ENCODE measurements around the gene CHAC1. TPM values are rescaled to one million over a fixed set of nuclear protein-coding genes. Genes with fewer than 3 reads are reported as not detected.

CHAC1 gene
- total RNA-seq, 1 experiment from 2014 or later: 11.6 TPM

GRCh38 chr15:40964006-40964405, 10.7 kb downstream of the CHAC1 start:
- POLR2A ChIA-PET (ENCODE audit: low non-redundant PET): no interaction called here
- BruUV-seq (replicated peaks): no TSS peak
- TF ChIP-seq EZH2 (IDR thresholded peaks at IDR 0.05; ENCODE audit: borderline replicate concordance, low read depth, low read length, poor library complexity, severe bottlenecking): no peak
- TF ChIP-seq, protein P1, sequence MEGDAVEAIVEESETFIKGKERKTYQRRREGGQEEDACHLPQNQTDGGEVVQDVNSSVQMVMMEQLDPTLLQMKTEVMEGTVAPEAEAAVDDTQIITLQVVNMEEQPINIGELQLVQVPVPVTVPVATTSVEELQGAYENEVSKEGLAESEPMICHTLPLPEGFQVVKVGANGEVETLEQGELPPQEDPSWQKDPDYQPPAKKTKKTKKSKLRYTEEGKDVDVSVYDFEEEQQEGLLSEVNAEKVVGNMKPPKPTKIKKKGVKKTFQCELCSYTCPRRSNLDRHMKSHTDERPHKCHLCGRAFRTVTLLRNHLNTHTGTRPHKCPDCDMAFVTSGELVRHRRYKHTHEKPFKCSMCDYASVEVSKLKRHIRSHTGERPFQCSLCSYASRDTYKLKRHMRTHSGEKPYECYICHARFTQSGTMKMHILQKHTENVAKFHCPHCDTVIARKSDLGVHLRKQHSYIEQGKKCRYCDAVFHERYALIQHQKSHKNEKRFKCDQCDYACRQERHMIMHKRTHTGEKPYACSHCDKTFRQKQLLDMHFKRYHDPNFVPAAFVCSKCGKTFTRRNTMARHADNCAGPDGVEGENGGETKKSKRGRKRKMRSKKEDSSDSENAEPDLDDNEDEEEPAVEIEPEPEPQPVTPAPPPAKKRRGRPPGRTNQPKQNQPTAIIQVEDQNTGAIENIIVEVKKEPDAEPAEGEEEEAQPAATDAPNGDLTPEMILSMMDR (conservative IDR thresholded peaks at IDR 0.05; ENCODE audit: low read depth, low read length): no peak
- Histone ChIP-seq H3K4me3 (ENCODE audit: low read depth, low read length, poor library complexity, severe bottlenecking) (no peak overlapping the region), H3K27ac (ENCODE audit: low read depth, low read length, poor library complexity, severe bottlenecking) (no peak overlapping the region), H3K36me3 (ENCODE audit: insufficient read depth, low read length, poor library complexity, severe bottlenecking) (no peaks in the 10 kb centered on the region), H3K9me3 (ENCODE audit: low read depth, low read length, poor library complexity, severe bottlenecking) (no peaks in the 10 kb centered on the region), H3K4me1 (ENCODE audit: insufficient read depth, low read length, poor library complexity, severe bottlenecking) (no peaks in the 10 kb centered on the region), H3K27me3 (replicated peaks; ENCODE audit: insufficient read depth, low read depth, low read length, poor library complexity) (no peaks in the 10 kb centered on the region)
- CTCF ChIA-PET: no interaction called here
- intact Hi-C loops (cut with micrococcal nuclease; ENCODE audit: unreplicated experiment): no loop called here
- no peak for DNase-seq (ENCODE audit: low spot score)

DNA sequence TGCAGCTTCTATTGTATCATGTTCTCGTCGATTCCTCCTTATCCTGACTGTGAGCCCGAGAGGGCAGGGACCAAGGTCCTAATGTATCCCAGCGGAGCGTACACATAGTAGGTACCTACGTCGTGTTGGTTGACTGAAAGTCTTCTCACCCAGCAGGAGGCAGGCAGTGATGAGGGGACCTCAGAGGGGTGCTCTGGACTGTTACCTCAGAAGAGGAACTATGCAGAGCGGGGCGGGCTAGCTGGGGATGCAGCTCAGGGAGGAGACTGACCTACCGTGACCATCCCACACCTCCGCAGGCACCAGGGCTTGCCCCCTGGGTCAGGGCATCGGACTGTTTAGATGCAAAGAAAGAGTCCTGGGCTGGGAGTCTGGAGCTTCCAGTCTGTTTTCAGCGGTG, 11.4 kb downstream of the CHAC1 start:
- no peak for TF ChIP-seq EZH2 (IDR thresholded peaks at IDR 0.05; ENCODE audit: borderline replicate concordance, low read depth, low read length, poor library complexity, severe bottlenecking)
- TF ChIP-seq, protein P1 (conservative IDR thresholded peaks at IDR 0.05; ENCODE audit: low read depth, low read length): no peak
- H3K27ac ChIP-seq (ENCODE audit: low read depth, low read length, poor library complexity, severe bottlenecking): no peak overlapping the region
- no peaks in the 10 kb centered on the region for H3K4me1 ChIP-seq (ENCODE audit: insufficient read depth, low read length, poor library complexity, severe bottlenecking)
- no peaks in the 10 kb centered on the region for H3K27me3 ChIP-seq (replicated peaks; ENCODE audit: insufficient read depth, low read depth, low read length, poor library complexity)
- ChIA-PET CTCF (no interaction called here), POLR2A (ENCODE audit: low non-redundant PET) (no interaction called here)
- H3K4me3 ChIP-seq (ENCODE audit: low read depth, low read length, poor library complexity, severe bottlenecking): no peak overlapping the region
- no TSS peak for BruUV-seq (replicated peaks)
- H3K9me3 ChIP-seq (ENCODE audit: low read depth, low read length, poor library complexity, severe bottlenecking): no peaks in the 10 kb centered on the region
- no peak for DNase-seq (ENCODE audit: low spot score)
- H3K36me3 ChIP-seq (ENCODE audit: insufficient read depth, low read length, poor library complexity, severe bottlenecking): no peaks in the 10 kb centered on the region
- intact Hi-C loops (cut with micrococcal nuclease; ENCODE audit: unreplicated experiment): no loop called here

- Histone ChIP-seq H3K36me3 (ENCODE audit: insufficient read depth, low read length, poor library complexity, severe bottlenecking) (no peaks in the 10 kb centered on the region), H3K4me1 (ENCODE audit: insufficient read depth, low read length, poor library complexity, severe bottlenecking) (peaks cover 6% of the 10 kb centered on the region), H3K27me3 (replicated peaks; ENCODE audit: insufficient read depth, low read depth, low read length, poor library complexity) (no peaks in the 10 kb centered on the region), H3K4me3 (ENCODE audit: low read depth, low read length, poor library complexity, severe bottlenecking) (no peak overlapping the region), H3K27ac (ENCODE audit: low read depth, low read length, poor library complexity, severe bottlenecking) (no peak overlapping the region), H3K9me3 (ENCODE audit: low read depth, low read length, poor library complexity, severe bottlenecking) (no peaks in the 10 kb centered on the region)
- no TSS peak for BruUV-seq (replicated peaks)
- no peak for TF ChIP-seq EZH2 (IDR thresholded peaks at IDR 0.05; ENCODE audit: borderline replicate concordance, low read depth, low read length, poor library complexity, severe bottlenecking)
- TF ChIP-seq, protein P1 (conservative IDR thresholded peaks at IDR 0.05; ENCODE audit: low read depth, low read length): no peak
- CTCF ChIA-PET: no interaction called here
- DNase-seq (ENCODE audit: low spot score): no peak
- intact Hi-C loops (cut with micrococcal nuclease; ENCODE audit: unreplicated experiment): no loop called here
- POLR2A ChIA-PET (ENCODE audit: low non-redundant PET): no interaction called here
These were observed 15.2 kb downstream of the CHAC1 start for GRCh38 chr15:40968290-40969085.
